Mesendoderm (in vitro differentiated cells): Measurements from ENCODE around the gene TEX14.

ENCODE experiments used
- DNase-seq: peaks from one replicate; pipeline ENCODE4 v3.0.0; 2013
- H2AK5ac ChIP-seq: 2 replicates; pipeline ENCODE4 v1.6.1; 2013; ENCODE audit warnings: low read length, inconsistent platforms
- H2BK120ac ChIP-seq: 2 replicates; pipeline ENCODE4 v1.6.1; 2013; ENCODE audit warnings: low read depth, mild to moderate bottlenecking, low read length, moderate library complexity, mixed read lengths
- H2BK15ac ChIP-seq: replicated peaks from 2 replicates; pipeline ENCODE4 v1.6.1; 2013; ENCODE audit warnings: low read depth, mild to moderate bottlenecking, moderate library complexity
- H2BK5ac ChIP-seq: 2 replicates; pipeline ENCODE4 v1.6.1; 2013; ENCODE audit warnings: low read length, inconsistent platforms
- H3K18ac ChIP-seq: 2 replicates; pipeline ENCODE4 v1.6.1; 2013; ENCODE audit warnings: mild to moderate bottlenecking, low read length, mixed read lengths
- H3K23ac ChIP-seq: one replicate; pipeline ENCODE4 v1.6.1; 2013; ENCODE audit warnings: low read length
- H3K27ac ChIP-seq: 2 replicates; pipeline ENCODE4 v1.5.1; 2013; ENCODE audit warnings: low read depth, mild to moderate bottlenecking, inconsistent platforms, low read length, moderate library complexity
- H3K27me3 ChIP-seq: 2 replicates; pipeline ENCODE4 v1.6.1; 2013; ENCODE audit warnings: low read length, control low read depth, mild to moderate bottlenecking, inconsistent platforms; ENCODE audit not compliant: insufficient read depth, poor library complexity
- H3K36me3 ChIP-seq: 2 replicates; pipeline ENCODE4 v1.6.1; 2013; ENCODE audit warnings: low read length, inconsistent platforms; ENCODE audit not compliant: control insufficient read depth, insufficient read depth
- H3K4ac ChIP-seq: one replicate; pipeline ENCODE4 v1.6.1; 2013; ENCODE audit warnings: low read depth, mild to moderate bottlenecking, low read length, moderate library complexity
- H3K4me1 ChIP-seq: 2 replicates; pipeline ENCODE4 v1.6.1; 2013; ENCODE audit warnings: low read depth, low read length, inconsistent platforms; ENCODE audit not compliant: control insufficient read depth
- H3K4me2 ChIP-seq: 2 replicates; pipeline ENCODE4 v1.6.1; 2013; ENCODE audit warnings: low read length
- H3K4me3 ChIP-seq: 2 replicates; pipeline ENCODE4 v1.5.1; 2013; ENCODE audit warnings: mild to moderate bottlenecking, low read length
- H3K56ac ChIP-seq: one replicate; pipeline ENCODE4 v1.6.1; 2013; ENCODE audit warnings: low read length
- H3K79me1 ChIP-seq: 2 replicates; pipeline ENCODE4 v1.6.1; 2013; ENCODE audit warnings: low read length, inconsistent platforms
- H3K79me2 ChIP-seq: 2 replicates; pipeline ENCODE4 v1.6.1; 2013; ENCODE audit warnings: mild to moderate bottlenecking, low read length; ENCODE audit not compliant: control insufficient read depth, insufficient read depth
- H3K9ac ChIP-seq: 2 replicates; pipeline ENCODE4 v1.6.1; 2013; ENCODE audit warnings: low read length, inconsistent platforms
- H4K5ac ChIP-seq: one replicate; pipeline ENCODE4 v1.6.1; 2013; ENCODE audit warnings: low read length
- H4K8ac ChIP-seq: one replicate; pipeline ENCODE4 v1.6.1; 2013; ENCODE audit warnings: low read depth, mild to moderate bottlenecking, control low read depth, low read length, moderate library complexity
- WGBS: extraction: QIAGEN DNeasy Blood & Tissue Kit; methylation state at CpG from one replicate; pipeline ENCODE4 v1.1.7; 2013; ENCODE audit warnings: low lambda C conversion rate, missing lambda C conversion rate; ENCODE audit not compliant: insufficient coverage; ENCODE audit errors: extremely low coverage; 5-methylcytosine and 5-hydroxymethylcytosine counted together

The TEX14 gene

DNA sequence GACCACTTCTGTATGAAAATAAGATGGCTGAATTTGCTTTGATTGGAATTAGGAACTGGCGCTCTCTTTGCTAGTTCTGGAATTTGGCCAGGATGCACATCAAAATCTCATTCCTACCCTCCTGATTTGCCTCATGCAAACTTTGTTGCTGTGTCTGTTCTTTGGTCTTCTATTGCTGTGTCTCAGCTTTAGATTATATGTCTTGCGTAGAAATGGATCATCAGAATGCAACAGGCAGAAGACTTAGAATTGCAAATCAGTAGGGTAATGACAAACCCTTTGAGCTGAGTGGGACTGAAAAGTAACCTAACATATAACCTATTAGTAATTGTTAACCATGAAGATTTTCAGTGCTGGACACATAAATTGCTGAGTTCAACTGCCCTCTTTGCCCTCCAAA, 30.9 kb upstream of the TEX14 start:
- H2BK5ac ChIP-seq: no peak overlapping the region
- no peak overlapping the region for H3K56ac ChIP-seq
- no peaks in the 10 kb centered on the region for H3K4me1 ChIP-seq
- H3K27me3 ChIP-seq: no peaks in the 10 kb centered on the region
- no peak overlapping the region for H3K4ac ChIP-seq
- H3K18ac ChIP-seq: no peak overlapping the region
- H4K5ac ChIP-seq: no peak overlapping the region
- H3K36me3 ChIP-seq: no peaks in the 10 kb centered on the region
- no peak overlapping the region for H2BK15ac ChIP-seq
- WGBS: no CpG with 5 or more reads among the region's 2 CpGs
- H3K9ac ChIP-seq: no peak overlapping the region
- no peak overlapping the region for H3K4me2 ChIP-seq
- no peak overlapping the region for H4K8ac ChIP-seq
- H2AK5ac ChIP-seq: no peak overlapping the region
- H3K27ac ChIP-seq: no peak overlapping the region
- H3K79me1 ChIP-seq: no peaks in the 10 kb centered on the region
- no peak overlapping the region for H2BK120ac ChIP-seq
- H3K23ac ChIP-seq: no peak overlapping the region
- no peak for DNase-seq
- H3K79me2 ChIP-seq: no peaks in the 10 kb centered on the region
- no peak overlapping the region for H3K4me3 ChIP-seq

- Histone ChIP-seq H4K5ac (no peak overlapping the region), H2AK5ac (no peak overlapping the region), H3K4me2 (no peak overlapping the region), H3K27me3 (no peaks in the 10 kb centered on the region), H3K56ac (no peak overlapping the region), H3K4me3 (no peak overlapping the region), H2BK5ac (no peak overlapping the region), H3K23ac (no peak overlapping the region), H4K8ac (no peak overlapping the region), H2BK15ac (no peak overlapping the region), H3K18ac (no peak overlapping the region), H3K36me3 (no peaks in the 10 kb centered on the region), H3K79me1 (no peaks in the 10 kb centered on the region), H3K4me1 (no peaks in the 10 kb centered on the region), H2BK120ac (no peak overlapping the region), H3K27ac (no peak overlapping the region), H3K4ac (no peak overlapping the region), H3K9ac (no peak overlapping the region), H3K79me2 (no peaks in the 10 kb centered on the region)
- no CpG with 5 or more reads among the region's 1 CpG for WGBS
- DNase-seq: no peak
Observed at GRCh38 chr17:58722274-58722673, 30.4 kb upstream of the TEX14 start.

GRCh38 chr17:58710948-58711552, 19.2 kb upstream of the TEX14 start:
- peak; percentile 48 for DNase-seq
- H2BK5ac ChIP-seq: no peak overlapping the region

DNA sequence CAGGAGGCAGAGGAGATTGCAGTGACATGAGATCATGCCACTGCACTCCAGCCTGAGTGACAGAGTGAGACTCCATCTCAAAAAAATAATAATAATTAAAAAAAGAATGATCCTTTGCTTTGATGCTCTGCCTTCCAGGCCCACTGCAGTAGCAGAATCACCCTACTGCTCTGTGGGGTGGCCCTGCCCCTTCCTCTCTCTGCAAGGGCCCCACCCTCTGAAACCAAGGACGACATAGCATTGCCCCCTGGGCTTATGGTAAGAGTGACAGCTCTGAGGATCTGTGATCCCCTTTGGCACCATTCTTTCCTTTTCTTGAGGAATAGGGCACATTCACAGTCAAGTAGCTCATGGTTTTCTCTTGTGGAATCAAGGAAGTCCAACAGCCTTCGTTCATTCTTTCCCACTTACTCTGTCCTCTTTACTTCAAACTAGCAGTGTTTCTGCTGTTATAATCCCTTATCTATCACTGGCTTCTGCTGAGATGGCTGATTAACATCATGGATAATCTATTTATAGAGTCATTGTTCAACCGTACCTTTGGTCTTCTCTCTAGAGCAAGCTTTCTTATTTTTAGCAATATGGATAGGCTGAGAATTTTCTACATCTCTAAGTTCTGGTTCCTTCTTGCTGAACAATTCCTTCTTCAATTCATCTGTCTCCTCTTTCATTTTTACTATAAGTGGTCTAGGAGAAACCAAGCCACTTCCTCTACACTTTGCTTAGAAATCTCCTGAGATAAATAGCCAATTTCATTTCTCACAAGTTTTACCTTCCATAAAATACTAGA, 14.7 kb upstream of the TEX14 start:
- no peak for DNase-seq

More at GRCh38 chr17:58710948-58711552, 19.2 kb upstream of the TEX14 start:
- 100% methylated on average over 1 of the region's 4 CpGs for WGBS
- Histone ChIP-seq H3K4me3 (no peak overlapping the region), H2BK120ac (no peak overlapping the region), H3K79me1 (no peaks in the 10 kb centered on the region), H3K79me2 (no peaks in the 10 kb centered on the region), H3K56ac (no peak overlapping the region), H3K4me1 (no peaks in the 10 kb centered on the region), H4K8ac (no peak overlapping the region), H3K23ac (no peak overlapping the region), H3K27me3 (no peaks in the 10 kb centered on the region), H3K9ac (no peak overlapping the region), H3K18ac (no peak overlapping the region), H2BK15ac (no peak overlapping the region), H2AK5ac (no peak overlapping the region), H4K5ac (no peak overlapping the region), H3K27ac (no peak overlapping the region), H3K4me2 (no peak overlapping the region), H3K36me3 (no peaks in the 10 kb centered on the region), H3K4ac (no peak overlapping the region)

GRCh38 chr17:58703916-58704286, 12.1 kb upstream of the TEX14 start:
- Histone ChIP-seq H3K79me2 (no peaks in the 10 kb centered on the region), H4K5ac (no peak overlapping the region), H3K4ac (no peak overlapping the region), H3K18ac (no peak overlapping the region), H3K23ac (no peak overlapping the region), H3K4me2 (no peak overlapping the region), H3K4me3 (no peak overlapping the region), H3K9ac (no peak overlapping the region), H2BK15ac (no peak overlapping the region), H2BK120ac (no peak overlapping the region), H3K36me3 (no peaks in the 10 kb centered on the region), H3K4me1 (no peaks in the 10 kb centered on the region), H3K27ac (no peak overlapping the region), H3K56ac (no peak overlapping the region), H2AK5ac (no peak overlapping the region), H4K8ac (no peak overlapping the region), H3K79me1 (no peaks in the 10 kb centered on the region), H2BK5ac (no peak overlapping the region), H3K27me3 (no peaks in the 10 kb centered on the region)
- no peak for DNase-seq
- no CpG with 5 or more reads among the region's 2 CpGs for WGBS

More for the DNA sequence above, 14.7 kb upstream of the TEX14 start:
- Histone ChIP-seq H3K79me1 (no peaks in the 10 kb centered on the region), H3K4me3 (no peak overlapping the region), H3K56ac (no peak overlapping the region), H3K36me3 (no peaks in the 10 kb centered on the region), H3K4me2 (no peak overlapping the region), H3K23ac (no peak overlapping the region), H2BK15ac (no peak overlapping the region), H3K79me2 (no peaks in the 10 kb centered on the region), H3K27ac (no peak overlapping the region), H2BK5ac (no peak overlapping the region), H3K27me3 (no peaks in the 10 kb centered on the region), H3K9ac (no peak overlapping the region), H3K4me1 (no peaks in the 10 kb centered on the region), H4K8ac (no peak overlapping the region), H4K5ac (no peak overlapping the region), H3K4ac (no peak overlapping the region), H2BK120ac (no peak overlapping the region), H2AK5ac (no peak overlapping the region), H3K18ac (no peak overlapping the region)
- WGBS: no CpG with 5 or more reads among the region's 3 CpGs
